ENCODE results near the gene GDPD3. TPM values are rescaled to one million over a fixed set of nuclear protein-coding genes. Genes with fewer than 3 reads are reported as not detected.

GDPD3 gene
- total RNA-seq, 5 donors from 2014 or later (not counting 1 experiment from before 2014, with no cell fraction given), result 11.1 to 27.2 (median 22.1) TPM

GRCh38 chr16:30096862-30097563 is 16.3 kb downstream of the GDPD3 start:
- peaks cover 26 to 47% of the 10 kb centered on the region in 2 experiments for H3K4me1 ChIP-seq (ENCODE audit: control insufficient read depth in 1 of 2, extremely low read depth in 1 of 2, insufficient read depth in 2 of 2, low read length in 2 of 2)
- ATAC-seq (replicated peaks in 1 of 4), result no peak
- H3K4me3 ChIP-seq (ENCODE audit: control insufficient read depth in 1 of 2, extremely low read depth in 1 of 2, low read length in 1 of 2), result no peak overlapping the region
- Mint-ChIP-seq H3K4me3 (peak overlapping the region; percentile 67 to 80 (median 71)), H3K9me3 (peaks cover 5 to 20% (median 19%) of the 10 kb centered on the region in 3 donors), H3K4me1 (peaks cover 24 to 29% (median 26%) of the 10 kb centered on the region in 3 donors), H3K36me3 (peaks cover 33% of the 10 kb centered on the region), H3K27me3 (no peaks in the 10 kb centered on the region), H3K27ac (peak overlapping the region; percentile 89 to 92)
- CTCF ChIA-PET, result no interaction called here
- peaks cover 3% of the 10 kb centered on the region for H3K9me3 ChIP-seq
- DNase-seq, result peak in 8 of 35 experiments; percentile 11 to 43 (median 32)
- peaks cover 0 to 2% of the 10 kb centered on the region in 2 experiments for H3K27me3 ChIP-seq (replicated peaks in 1 of 2; ENCODE audit: control insufficient read depth in 2 of 2, extremely low read depth in 1 of 2, insufficient read depth in 2 of 2, low read length in 1 of 2)
- H3K27ac ChIP-seq (ENCODE audit: low read length), result peak overlapping the region; percentile 88
- POLR2A ChIA-PET, result no interaction called here
- 98% methylated on average over 10 of the region's 18 CpGs for WGBS (ENCODE audit: insufficient coverage)
- H3K36me3 ChIP-seq (ENCODE audit: control insufficient read depth in 2 of 2, extremely low read depth in 1 of 2, insufficient read depth in 1 of 2, low read length in 1 of 2), result peaks cover 6 to 19% of the 10 kb centered on the region in 2 donors

- peak within 1 kb of the TSS; percentile 93 to 95 for H3K27ac Mint-ChIP-seq
- peak within 1 kb of the TSS; percentile 62 to 79 for H3K4me3 ChIP-seq (ENCODE audit: control insufficient read depth in 1 of 2, extremely low read depth in 1 of 2, low read length in 1 of 2)
- H3K27me3 ChIP-seq (replicated peaks in 1 of 2; ENCODE audit: control insufficient read depth in 2 of 2, extremely low read depth in 1 of 2, insufficient read depth in 2 of 2, low read length in 1 of 2), result peaks cover 0 to 2% of the 10 kb centered on the region in 2 experiments
- H3K9me3 Mint-ChIP-seq, result peaks cover 5 to 20% (median 19%) of the 10 kb centered on the region in 3 donors
- H3K27ac ChIP-seq (ENCODE audit: low read length), result peak within 1 kb of the TSS; percentile 88
- peaks cover 3% of the 10 kb centered on the region for H3K9me3 ChIP-seq
- peaks cover 6 to 19% of the 10 kb centered on the region in 2 donors for H3K36me3 ChIP-seq (ENCODE audit: control insufficient read depth in 2 of 2, extremely low read depth in 1 of 2, insufficient read depth in 1 of 2, low read length in 1 of 2)
- H3K4me1 ChIP-seq (ENCODE audit: control insufficient read depth in 1 of 2, extremely low read depth in 1 of 2, insufficient read depth in 2 of 2, low read length in 2 of 2), result peaks cover 26 to 53% of the 10 kb centered on the region in 2 experiments
- peak; percentile 74 to 92 (median 86) for DNase-seq
- ATAC-seq (replicated peaks in 1 of 4), result peak; percentile 69 to 76 (median 72)
- H3K27me3 Mint-ChIP-seq, result no peaks in the 10 kb centered on the region
- peak within 1 kb of the TSS; percentile 87 to 93 (median 88) for H3K4me3 Mint-ChIP-seq
- ChIA-PET CTCF (interaction anchor here in 1 of 2 donors (0.5 kb wide), 1 partner anchor 806 kb away, joined by 7 read pairs; no protein-coding TSS in a partner anchor), POLR2A (no interaction called here)
- 11% methylated on average over 74 of the region's 77 CpGs for WGBS (ENCODE audit: insufficient coverage)
- H3K36me3 Mint-ChIP-seq, result peaks cover 33% of the 10 kb centered on the region
- H3K4me1 Mint-ChIP-seq, result peaks cover 30 to 34% (median 34%) of the 10 kb centered on the region in 3 donors
Observed at GRCh38 chr16:30096105-30096861, 17.1 kb downstream of the GDPD3 start, which contains the start of gene YPEL3. Gene YPEL3, minus strand, starts transcription at chr16:30096213. Its CDS starts 731 bp downstream, at chr16:30095482.

GRCh38 chr16:30095166-30096078 is 17.9 kb downstream of the GDPD3 start:
- Mint-ChIP-seq H3K4me3 (peak overlapping the region; percentile 87 to 93 (median 88)), H3K4me1 (peaks cover 31 to 36% (median 36%) of the 10 kb centered on the region in 3 donors), H3K27ac (peak overlapping the region; percentile 93 to 95), H3K36me3 (peaks cover 33% of the 10 kb centered on the region), H3K27me3 (no peaks in the 10 kb centered on the region), H3K9me3 (peaks cover 5 to 20% (median 19%) of the 10 kb centered on the region in 3 donors)
- 9% methylated on average over 26 of the region's 47 CpGs for WGBS (ENCODE audit: insufficient coverage)
- Histone ChIP-seq H3K4me1 (ENCODE audit: control insufficient read depth in 1 of 2, extremely low read depth in 1 of 2, insufficient read depth in 2 of 2, low read length in 2 of 2) (peaks cover 31 to 62% of the 10 kb centered on the region in 2 experiments), H3K27ac (ENCODE audit: low read length) (peak overlapping the region; percentile 50), H3K36me3 (ENCODE audit: control insufficient read depth in 2 of 2, extremely low read depth in 1 of 2, insufficient read depth in 1 of 2, low read length in 1 of 2) (peaks cover 6 to 19% of the 10 kb centered on the region in 2 donors), H3K27me3 (replicated peaks in 1 of 2; ENCODE audit: control insufficient read depth in 2 of 2, extremely low read depth in 1 of 2, insufficient read depth in 2 of 2, low read length in 1 of 2) (peaks cover 0 to 2% of the 10 kb centered on the region in 2 experiments), H3K9me3 (peaks cover 3% of the 10 kb centered on the region), H3K4me3 (ENCODE audit: control insufficient read depth in 1 of 2, extremely low read depth in 1 of 2, low read length in 1 of 2) (peak overlapping the region; percentile 62 to 79)
- peak in 5 of 35 experiments; percentile 16 to 39 (median 25) for DNase-seq
- ChIA-PET CTCF (interaction anchor here in 1 of 2 donors (0.5 kb wide), 1 partner anchor 85 kb away, joined by 5 read pairs; no protein-coding TSS in a partner anchor), POLR2A (no interaction called here)
- peak in 3 of 4 experiments; percentile 8 to 9 (median 9) for ATAC-seq (replicated peaks in 1 of 4)

- H3K4me3 Mint-ChIP-seq, result peak overlapping the region; percentile 87 to 93 (median 88)
- H3K36me3 ChIP-seq (ENCODE audit: control insufficient read depth in 2 of 2, extremely low read depth in 1 of 2, insufficient read depth in 1 of 2, low read length in 1 of 2), result peaks cover 6 to 19% of the 10 kb centered on the region in 2 donors
- H3K27ac ChIP-seq (ENCODE audit: low read length), result peak overlapping the region; percentile 50
- H3K27me3 Mint-ChIP-seq, result no peaks in the 10 kb centered on the region
- peaks cover 0 to 2% of the 10 kb centered on the region in 2 experiments for H3K27me3 ChIP-seq (replicated peaks in 1 of 2; ENCODE audit: control insufficient read depth in 2 of 2, extremely low read depth in 1 of 2, insufficient read depth in 2 of 2, low read length in 1 of 2)
- peak overlapping the region; percentile 93 to 95 for H3K27ac Mint-ChIP-seq
- H3K4me1 ChIP-seq (ENCODE audit: control insufficient read depth in 1 of 2, extremely low read depth in 1 of 2, insufficient read depth in 2 of 2, low read length in 2 of 2), result peaks cover 38 to 68% of the 10 kb centered on the region in 2 experiments
- peaks cover 5 to 20% (median 19%) of the 10 kb centered on the region in 3 donors for H3K9me3 Mint-ChIP-seq
- peaks cover 33% of the 10 kb centered on the region for H3K36me3 Mint-ChIP-seq
- peaks cover 39 to 44% (median 43%) of the 10 kb centered on the region in 3 donors for H3K4me1 Mint-ChIP-seq
- ATAC-seq (replicated peaks in 1 of 4), result no peak
- 56% methylated on average over 3 of the region's 11 CpGs for WGBS (ENCODE audit: insufficient coverage)
- H3K4me3 ChIP-seq (ENCODE audit: control insufficient read depth in 1 of 2, extremely low read depth in 1 of 2, low read length in 1 of 2), result peak overlapping the region; percentile 62 to 79
- ChIA-PET CTCF (interaction anchor here in 1 of 2 donors (0.5 kb wide), 1 partner anchor 86 kb away, joined by 5 read pairs; no protein-coding TSS in a partner anchor), POLR2A (interaction anchor here in 1 of 2 donors (0.7 kb wide), 2 partner anchors 90 to 1101 kb away, joined by 3 to 5 read pairs; no protein-coding TSS in a partner anchor)
- no peaks in the 10 kb centered on the region for H3K9me3 ChIP-seq
- no peak for DNase-seq
Observed at GRCh38 chr16:30094541-30095165, 18.7 kb downstream of the GDPD3 start.

- DNase-seq, result peak in 34 of 35 experiments; percentile 34 to 80 (median 48)
- 5% methylated on average over 8 of the region's 22 CpGs for WGBS (ENCODE audit: insufficient coverage)
- ChIA-PET POLR2A (interaction anchor here (1.0 kb wide), 2 partner anchors 16 to 91 kb away, joined by 3 read pairs; partner anchors contain the start of genes CORO1A (in 1 of the 2) and PPP4C (in 1 of the 2)), CTCF (interaction anchor here in 1 of 2 donors (0.8 to 3.9 kb wide), 10 partner anchors 13 to 337 kb away, joined by 3 to 13 read pairs (median 4); partner anchors contain the start of genes ALDOA, DCTPP1 and PPP4C)
- no peaks in the 10 kb centered on the region for H3K9me3 ChIP-seq
- peaks cover 48 to 58% (median 52%) of the 10 kb centered on the region in 3 donors for H3K4me1 Mint-ChIP-seq
- peaks cover 6 to 19% of the 10 kb centered on the region in 2 donors for H3K36me3 ChIP-seq (ENCODE audit: control insufficient read depth in 2 of 2, extremely low read depth in 1 of 2, insufficient read depth in 1 of 2, low read length in 1 of 2)
- H3K4me3 ChIP-seq (ENCODE audit: control insufficient read depth in 1 of 2, extremely low read depth in 1 of 2, low read length in 1 of 2), result peak overlapping the region; percentile 62
- H3K27ac ChIP-seq (ENCODE audit: low read length), result peak overlapping the region; percentile 74
- peaks cover 38 to 73% of the 10 kb centered on the region in 2 experiments for H3K4me1 ChIP-seq (ENCODE audit: control insufficient read depth in 1 of 2, extremely low read depth in 1 of 2, insufficient read depth in 2 of 2, low read length in 2 of 2)
- peaks cover under 1 to 8% (median 6%) of the 10 kb centered on the region in 3 donors for H3K9me3 Mint-ChIP-seq
- ATAC-seq (replicated peaks in 1 of 4), result peak in 3 of 4 experiments; percentile 1 to 26 (median 3)
- H3K27me3 Mint-ChIP-seq, result no peaks in the 10 kb centered on the region
- peaks cover 25% of the 10 kb centered on the region for H3K36me3 Mint-ChIP-seq
- H3K27me3 ChIP-seq (replicated peaks in 1 of 2; ENCODE audit: control insufficient read depth in 2 of 2, extremely low read depth in 1 of 2, insufficient read depth in 2 of 2, low read length in 1 of 2), result peaks cover 0 to 2% of the 10 kb centered on the region in 2 experiments
- peak overlapping the region; percentile 83 to 93 (median 84) for H3K4me3 Mint-ChIP-seq
- peak overlapping the region; percentile 96 for H3K27ac Mint-ChIP-seq
Observed at GRCh38 chr16:30092373-30093010, 20.8 kb downstream of the GDPD3 start.
